Limb (tissue), 2 donors: ENCODE data around the gene PRSS36.
A peak's percentile ranks its signal among the peaks of the same experiment; 100 is the strongest.
"Not testable (repeated sequence)": the region's sequence is repeated elsewhere in the genome, so short reads cannot be mapped to it uniquely, and the experiment has no call there.

Source experiments
- DNase-seq, 2 donors: peaks; one replicate each; pipeline ENCODE4 v3.0.0-alpha.2; 2016; ENCODE audit errors: extremely low spot score in 2 of 2

Gene PRSS36

GRCh38 chr16:31149894-31150890 lies at the start of gene PRSS36:
TSS of gene PRSS36 (minus strand) at chr16:31150066. CDS start at chr16:31150035, 31 bp downstream.
- no peak for DNase-seq

GRCh38 chr16:31199430-31200041 lies 49.7 kb upstream of the PRSS36 start:
- no peak for DNase-seq

- peak in 1 of 2 donors; percentile 19 for DNase-seq
Observed at GRCh38 chr16:31198207-31198882, 48.5 kb upstream of the PRSS36 start.

DNA sequence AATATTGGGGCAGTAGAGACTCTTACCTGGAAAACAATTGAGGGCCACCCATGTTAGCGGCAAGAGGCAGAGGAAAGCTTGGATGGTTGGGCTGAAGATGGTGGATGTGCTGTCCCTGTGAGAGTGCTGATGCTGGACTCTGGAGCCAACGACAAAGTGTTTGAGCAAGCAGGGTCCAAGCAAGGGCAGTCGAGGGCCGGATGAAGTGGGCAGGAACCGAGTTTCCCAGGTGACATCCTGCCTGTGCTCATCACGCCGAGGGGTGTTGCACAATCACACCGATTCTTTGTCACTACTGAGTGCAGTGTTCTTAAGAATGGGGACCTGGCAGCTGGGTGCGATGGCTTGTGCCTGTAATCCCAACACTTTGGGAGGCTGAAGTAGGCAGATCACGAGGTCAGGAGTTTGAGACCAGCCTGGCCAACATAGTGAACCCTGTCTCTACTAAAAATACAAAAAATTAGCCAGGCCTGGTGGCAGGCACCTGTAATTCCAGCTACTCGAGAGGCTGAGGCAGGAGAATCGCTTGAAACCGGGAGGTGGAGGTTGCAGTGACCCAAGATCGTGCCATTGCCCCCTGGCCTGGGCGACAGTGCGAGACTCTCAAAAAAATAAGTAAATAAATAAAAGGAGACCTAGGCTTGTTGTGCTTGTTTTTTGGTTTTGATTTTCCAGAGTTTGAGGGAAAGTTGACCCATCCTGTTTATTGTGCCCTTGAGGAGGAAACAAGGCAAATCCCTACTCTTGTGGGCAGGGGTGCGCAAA lies 46.6 kb upstream of the PRSS36 start:
- no peak for DNase-seq

DNA sequence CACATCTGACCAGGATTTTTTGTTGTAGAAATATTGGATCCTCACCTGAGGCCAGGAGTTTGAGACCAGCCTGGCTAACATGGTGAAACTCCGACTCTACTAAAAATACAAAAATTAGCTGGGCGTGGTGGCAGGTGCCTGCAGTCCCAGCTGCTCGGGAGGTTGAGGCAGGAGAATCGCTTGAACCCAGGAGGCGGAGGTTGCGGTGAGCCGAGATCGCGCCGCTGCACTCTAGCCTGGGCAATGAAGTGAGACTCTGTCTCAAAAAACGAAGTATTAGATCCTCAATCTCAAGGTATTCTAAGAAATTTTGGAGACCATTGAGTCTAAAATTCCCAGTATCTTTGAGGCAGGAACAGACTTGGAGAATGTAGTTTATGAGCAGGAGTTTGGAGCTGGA lies 46.0 kb upstream of the PRSS36 start:
- not testable (repeated sequence) for DNase-seq

DNA sequence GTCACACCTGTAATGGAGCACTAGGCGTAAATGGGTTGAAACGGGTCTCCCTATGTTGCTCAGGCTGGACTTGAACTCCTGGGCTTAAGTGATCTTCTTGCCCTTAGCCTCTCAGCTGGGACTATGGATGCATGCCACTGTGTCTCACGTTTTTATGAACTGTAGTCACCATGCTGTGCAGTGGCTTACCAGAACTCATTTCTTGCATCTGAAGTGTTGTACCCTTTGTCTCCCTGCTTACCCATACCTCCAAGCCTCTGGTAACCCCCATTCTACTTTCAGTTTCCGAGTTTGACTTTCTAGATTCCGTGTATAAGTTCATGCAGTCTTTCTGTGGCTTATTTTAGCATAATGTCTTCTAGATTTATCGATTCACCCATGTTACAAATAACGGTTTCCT lies 45.0 kb upstream of the PRSS36 start:
- DNase-seq, result no peak

DNA sequence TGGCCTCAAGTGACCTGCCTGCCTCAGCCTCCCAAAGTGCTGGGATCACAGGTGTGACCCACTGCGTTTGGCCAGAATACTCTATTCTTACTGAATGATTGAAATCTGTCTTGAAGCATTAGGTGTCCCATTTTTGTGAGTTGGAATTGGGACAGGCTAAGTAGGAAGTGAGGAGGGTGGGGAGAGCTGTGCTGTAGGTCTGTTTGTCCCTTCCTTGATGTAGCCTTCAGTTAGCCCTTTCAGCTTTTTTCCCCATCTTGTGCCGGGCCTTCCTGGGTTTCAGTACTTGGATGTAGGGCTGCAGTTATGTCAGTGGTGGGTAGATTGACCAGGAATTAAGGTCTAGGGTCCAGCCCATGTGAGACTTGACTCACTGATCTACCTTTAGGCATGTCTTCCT lies 44.0 kb upstream of the PRSS36 start:
- no peak for DNase-seq

- no peak for DNase-seq
Observed at GRCh38 chr16:31192856-31193642, 43.2 kb upstream of the PRSS36 start.

- no peak for DNase-seq
Observed at GRCh38 chr16:31191697-31192428, 42.0 kb upstream of the PRSS36 start.

DNA sequence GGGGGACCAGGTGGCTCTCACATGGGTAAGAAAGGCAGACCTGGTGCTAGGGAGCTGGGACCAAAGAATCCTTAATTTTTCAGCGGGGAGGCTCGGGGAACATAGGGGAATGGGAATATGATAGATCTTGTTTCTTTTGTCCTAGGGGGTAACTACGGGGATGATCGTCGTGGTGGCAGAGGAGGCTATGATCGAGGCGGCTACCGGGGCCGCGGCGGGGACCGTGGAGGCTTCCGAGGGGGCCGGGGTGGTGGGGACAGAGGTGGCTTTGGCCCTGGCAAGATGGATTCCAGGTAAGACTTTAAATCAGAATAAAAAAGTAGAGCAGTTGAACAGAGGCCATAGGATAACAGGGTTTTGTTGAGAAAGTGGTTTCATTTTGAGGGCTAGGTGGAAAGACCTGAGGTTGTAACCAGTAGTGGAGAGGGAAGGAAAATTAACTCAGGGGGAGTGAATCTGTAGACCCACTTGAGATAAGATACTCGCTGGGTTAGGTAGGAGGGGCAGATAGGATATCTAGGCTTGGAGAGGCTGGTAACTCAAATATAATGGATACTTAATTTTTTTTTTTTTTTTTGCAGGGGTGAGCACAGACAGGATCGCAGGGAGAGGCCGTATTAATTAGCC lies 41.1 kb upstream of the PRSS36 start:
- DNase-seq, result no peak

DNA sequence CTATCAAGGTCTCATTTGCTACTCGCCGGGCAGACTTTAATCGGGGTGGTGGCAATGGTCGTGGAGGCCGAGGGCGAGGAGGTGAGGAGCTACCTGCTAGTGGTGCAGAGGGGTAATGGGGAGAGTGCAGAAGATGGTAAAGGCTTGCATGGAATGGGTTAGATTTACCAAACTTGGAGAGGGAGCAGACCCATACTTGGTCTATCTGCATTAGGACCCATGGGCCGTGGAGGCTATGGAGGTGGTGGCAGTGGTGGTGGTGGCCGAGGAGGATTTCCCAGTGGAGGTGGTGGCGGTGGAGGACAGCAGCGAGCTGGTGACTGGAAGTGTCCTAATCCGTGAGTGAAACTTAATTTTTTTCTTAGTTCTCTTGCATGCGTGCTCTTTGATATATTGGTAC lies 40.2 kb upstream of the PRSS36 start:
- no peak for DNase-seq

GRCh38 chr16:31189412-31189778 lies 39.5 kb upstream of the PRSS36 start:
- no peak for DNase-seq

DNA sequence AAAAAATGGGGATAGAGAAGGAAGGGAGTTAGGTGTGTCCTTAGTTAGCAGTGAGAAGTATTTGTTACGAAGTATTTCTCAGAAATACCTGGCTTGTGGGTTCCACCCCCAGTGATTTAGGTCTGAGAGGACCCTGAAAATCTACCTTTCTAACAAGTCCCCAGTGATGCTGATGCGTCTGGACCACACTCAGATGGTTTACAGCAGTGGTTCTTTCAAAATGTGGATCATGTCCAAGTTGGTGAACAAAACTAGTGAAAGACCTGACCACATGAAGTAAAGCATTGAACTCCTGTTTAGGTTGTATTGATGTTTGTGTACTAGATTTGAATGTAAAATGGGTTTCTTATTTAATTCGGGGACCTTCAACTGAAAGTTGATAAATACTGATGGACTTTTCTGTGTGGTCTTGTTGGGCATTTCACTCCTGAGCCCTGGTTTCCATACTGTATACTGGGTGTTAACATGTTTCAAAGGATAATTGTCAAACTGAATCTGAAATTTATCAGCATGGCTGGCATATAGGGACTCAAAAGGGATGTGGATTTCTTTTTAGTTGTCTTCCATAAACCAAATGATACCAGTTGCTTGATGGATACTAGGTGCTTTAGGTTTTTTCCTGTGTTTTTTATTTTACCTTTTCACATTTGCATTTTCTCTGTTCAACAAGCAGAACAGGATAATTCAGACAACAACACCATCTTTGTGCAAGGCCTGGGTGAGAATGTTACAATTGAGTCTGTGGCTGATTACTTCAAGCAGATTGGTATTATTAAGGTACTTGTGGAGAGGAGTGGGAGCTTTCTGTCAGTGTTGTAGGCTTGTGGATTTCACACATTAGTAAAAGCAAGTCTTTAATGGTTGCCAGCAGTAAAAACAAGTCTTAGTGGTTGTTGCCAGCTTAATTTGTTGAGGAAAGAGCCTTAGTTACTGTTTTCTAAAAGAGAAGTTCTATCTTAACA lies 38.9 kb upstream of the PRSS36 start:
- DNase-seq, result no peak

DNA sequence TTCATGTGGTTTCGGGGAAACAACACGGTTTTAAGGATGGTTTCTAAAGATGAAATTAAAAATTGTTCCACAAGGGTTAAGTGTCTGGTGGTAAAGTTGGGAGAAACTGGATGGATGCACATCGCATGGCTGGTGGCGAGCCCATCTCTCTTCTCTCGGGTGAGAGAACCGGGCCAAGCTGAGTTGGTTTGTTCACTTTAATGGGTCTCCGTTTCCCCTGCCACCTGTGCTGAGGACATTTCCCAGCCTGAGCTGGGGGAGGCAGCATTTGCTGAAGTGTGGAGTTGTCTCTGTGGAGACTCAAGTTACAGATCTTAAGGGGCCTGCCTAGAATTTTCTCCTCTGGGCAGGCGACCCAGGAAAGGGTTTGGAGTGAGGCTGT lies 37.9 kb upstream of the PRSS36 start:
- no peak for DNase-seq

DNA sequence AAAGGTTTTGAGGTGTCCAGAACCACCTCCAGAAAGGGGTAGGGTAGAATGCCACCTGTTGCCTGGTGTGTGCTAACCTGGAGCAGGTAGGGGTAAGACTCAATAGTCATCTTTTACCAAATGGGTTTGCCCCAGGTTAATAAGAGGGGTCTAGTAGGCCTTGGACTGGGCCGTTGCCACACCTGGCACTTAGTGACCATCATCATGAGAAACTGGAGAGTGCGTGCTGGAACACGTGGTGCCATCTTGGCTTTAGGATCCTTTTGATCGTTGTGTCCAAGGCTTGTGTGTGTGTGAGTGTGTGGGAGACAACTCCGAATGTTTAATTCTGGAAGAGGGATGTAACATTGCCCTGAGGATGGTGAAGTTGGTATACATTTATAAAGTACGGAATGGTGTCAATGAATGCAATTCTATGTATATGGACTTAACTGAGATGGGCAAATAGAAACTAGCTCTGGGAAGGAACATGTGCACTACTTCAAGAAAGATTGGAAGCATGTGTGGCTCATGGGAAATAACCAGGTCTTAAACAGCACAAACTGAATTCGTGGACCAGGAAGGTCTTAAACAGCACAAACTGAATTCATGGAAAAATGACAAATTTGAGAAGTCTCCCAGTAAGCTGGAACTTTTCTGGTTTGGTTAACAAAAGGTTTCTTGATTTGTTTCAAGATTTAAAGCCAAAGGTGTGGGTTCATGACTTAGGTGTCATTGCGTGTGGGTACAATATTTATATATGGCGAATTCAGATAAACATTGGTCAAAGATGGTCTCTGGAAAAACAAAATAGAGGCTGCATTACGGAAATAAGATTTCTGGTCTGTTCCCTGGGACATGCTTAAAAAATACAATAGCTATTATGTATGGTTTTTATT lies 37.3 kb upstream of the PRSS36 start:
- no peak for DNase-seq

DNA sequence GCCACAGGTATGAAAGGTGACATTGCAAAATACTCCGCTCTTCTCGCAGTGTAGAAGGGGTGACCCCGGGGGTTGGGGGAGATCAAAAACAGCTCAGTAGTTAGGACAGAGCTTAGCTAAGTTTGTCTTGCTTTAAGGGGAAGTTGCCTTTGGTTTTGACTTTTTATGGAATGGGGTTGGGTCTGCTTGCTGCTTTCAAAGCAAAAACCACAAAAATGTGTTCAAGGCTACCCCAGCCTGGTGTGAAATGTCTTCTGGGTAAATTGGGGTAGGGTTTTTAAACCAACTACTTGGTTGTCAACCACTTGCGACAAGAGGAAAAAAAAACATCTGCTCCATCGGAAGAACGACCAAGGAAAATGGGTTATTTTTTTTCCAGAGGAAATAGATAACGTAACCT lies 36.3 kb upstream of the PRSS36 start:
- DNase-seq, result no peak

DNA sequence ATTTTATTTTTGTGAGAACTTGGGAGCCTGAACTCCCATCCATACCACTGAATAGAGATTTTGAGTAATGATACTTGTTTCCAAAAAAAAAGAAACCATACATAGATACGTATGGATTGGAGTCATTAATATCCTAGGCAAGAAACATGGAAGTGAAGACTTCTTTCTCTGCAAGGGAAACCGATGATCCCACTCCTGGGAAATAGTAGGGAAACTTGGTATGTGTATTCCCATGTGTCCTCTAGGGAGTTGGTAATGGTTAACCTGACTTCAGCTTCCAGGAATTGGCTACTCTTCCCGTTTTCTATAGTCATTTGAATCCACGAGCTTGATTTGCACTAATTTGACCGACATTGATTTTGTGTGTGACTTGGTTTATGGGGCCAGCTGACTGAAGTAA lies 35.5 kb upstream of the PRSS36 start:
- no peak for DNase-seq
